B cell (primary cell): ENCODE data around the gene GTPBP3. TPM values are rescaled to one million over a fixed set of nuclear protein-coding genes. Genes with fewer than 3 reads are reported as not detected.

Source experiments
- ATAC-seq: fragments of 200-7000 bp; cut with Tn5 transposase; one replicate; pipeline ENCODE4 v1.10.0; 2021; ENCODE audit warnings: low read depth, mild to moderate bottlenecking, moderate number of reproducible peaks, moderate library complexity
- CTCF ChIA-PET: fragments of 350-600 bp; sonication (Branson Sonifier 250); formaldehyde crosslinking; loops from one replicate; lab custom pipeline; 2021; ENCODE audit warnings: antibody characterized with exemption, inconsistent platforms; lab: Charles Lee
- POLR2A ChIA-PET: fragments of 350-600 bp; sonication (Branson Sonifier 250); formaldehyde crosslinking; loops from one replicate; lab custom pipeline; 2021; ENCODE audit warnings: antibody characterized with exemption; lab: Charles Lee
- DNase-seq: peaks from one replicate; pipeline ENCODE4 v3.0.0; 2013
- H2AFZ ChIP-seq: 2 replicates; pipeline ENCODE4 v1.6.1; 2012; ENCODE audit warnings: mild to moderate bottlenecking, low read depth, low read length; ENCODE audit not compliant: insufficient read depth, poor library complexity, severe bottlenecking
- H3K27ac ChIP-seq, 2 donors: 1 replicate in 1 of 2; 2 replicates in 1 of 2; pipeline ENCODE4 v1.5.1; 2012 to 2013; ENCODE audit warnings: low read length in 2 of 2, mild to moderate bottlenecking in 2 of 2, moderate library complexity in 1 of 2
- H3K27me3 ChIP-seq, 4 experiments: fragments of 200-600 bp in 1 of 4; sonication (generic) in 1 of 4; replicated peaks in 1 of 4; 1 replicate in 2 of 4; 2 replicates in 2 of 4; pipeline versions ENCODE4 v1.6.1 to v1.7.0; 2013 to 2016; ENCODE audit warnings: low read length in 3 of 4, mild to moderate bottlenecking in 2 of 4, mixed read lengths in 1 of 4, moderate library complexity in 1 of 4; ENCODE audit not compliant: insufficient read depth in 4 of 4, control insufficient read depth in 3 of 4; ENCODE audit errors: control extremely low read depth in 1 of 4
- H3K36me3 ChIP-seq, 2 experiments: replicated peaks in 1 of 2; 1 replicate in 1 of 2; 2 replicates in 1 of 2; pipeline versions ENCODE4 v1.6.1 to v1.7.1; 2013; ENCODE audit warnings: low read length in 1 of 2; ENCODE audit not compliant: insufficient read depth in 2 of 2, control insufficient read depth in 1 of 2; ENCODE audit errors: control extremely low read depth in 1 of 2, extremely low read depth in 1 of 2
- H3K4me1 ChIP-seq, 2 donors: fragments of 200-600 bp in 1 of 2; sonication (generic) in 1 of 2; 1 replicate in 1 of 2; 2 replicates in 1 of 2; pipeline versions ENCODE4 v1.5.1 to v1.6.1; 2013 to 2017; ENCODE audit warnings: low read length in 2 of 2; ENCODE audit not compliant: control insufficient read depth in 2 of 2, insufficient read depth in 2 of 2
- H3K4me2 ChIP-seq: replicated peaks from 2 replicates; pipeline ENCODE3; 2012; ENCODE audit warnings: mild to moderate bottlenecking, low read depth, low read length; ENCODE audit not compliant: poor library complexity, severe bottlenecking
- H3K4me3 ChIP-seq, 5 experiments: fragments of 200-600 bp in 1 of 5; sonication (generic) in 1 of 5; 1 replicate in 3 of 5; 2 replicates in 2 of 5; pipeline versions ENCODE4 v1.5.1 to v1.7.0; 2011 to 2016; ENCODE audit warnings: low read length in 4 of 5, mild to moderate bottlenecking in 4 of 5, low read depth in 2 of 5, control low read depth in 1 of 5, moderate library complexity in 1 of 5; ENCODE audit not compliant: insufficient read depth in 1 of 5; ENCODE audit errors: control extremely low read depth in 1 of 5, extremely low read depth in 1 of 5
- H3K79me2 ChIP-seq: fragments of 200-600 bp; sonication (generic); one replicate; pipeline ENCODE4 v1.6.0; 2016; ENCODE audit warnings: low read length; ENCODE audit not compliant: control insufficient read depth, insufficient read depth
- H3K9ac ChIP-seq: fragments of 200-600 bp; sonication (generic); 2 replicates; pipeline ENCODE4 v1.6.1; 2017; ENCODE audit warnings: mild to moderate bottlenecking, low read length, moderate library complexity
- H3K9me3 ChIP-seq, 3 donors: one replicate each; pipeline versions ENCODE4 v1.6.1 to v1.7.1; 2013; ENCODE audit warnings: low read length in 2 of 3; ENCODE audit not compliant: control insufficient read depth in 2 of 3, insufficient read depth in 1 of 3; ENCODE audit errors: control extremely low read depth in 1 of 3
- H4K20me1 ChIP-seq: 2 replicates; pipeline ENCODE4 v1.6.0; 2012; ENCODE audit warnings: mild to moderate bottlenecking, low read length; ENCODE audit not compliant: insufficient read depth, control insufficient read depth, poor library complexity, severe bottlenecking
- H3K27ac Mint-ChIP-seq: one replicate; pipeline ENCODE4 v1.8.0; 2021; ENCODE audit warnings: mixed read lengths
- H3K27me3 Mint-ChIP-seq: one replicate; pipeline ENCODE4 v1.8.0; 2021; ENCODE audit warnings: mixed read lengths
- H3K4me1 Mint-ChIP-seq: one replicate; pipeline ENCODE4 v1.8.0; 2021; ENCODE audit warnings: mixed read lengths
- H3K4me3 Mint-ChIP-seq: one replicate; pipeline ENCODE4 v1.8.0; 2021; ENCODE audit warnings: mixed read lengths
- H3K9me3 Mint-ChIP-seq: one replicate; pipeline ENCODE4 v1.8.0; 2022; ENCODE audit warnings: mixed read lengths; ENCODE audit not compliant: insufficient read depth
- CTCF ChIP-seq: fragments of 200-600 bp; IDR thresholded peaks from one replicate; pipeline ENCODE4 v1.8.0; 2022; ENCODE audit warnings: antibody characterized with exemption, mild to moderate bottlenecking
- EZH2 ChIP-seq: IDR thresholded peaks from 2 replicates; pipeline ENCODE4 v1.6.1; 2012; ENCODE audit warnings: borderline replicate concordance, low read depth, mild to moderate bottlenecking, moderate library complexity, low read length; ENCODE audit not compliant: insufficient read depth, poor library complexity, severe bottlenecking
- WGBS: methylation state at CpG from one replicate; pipeline ENCODE4 v1.1.5; 2013; ENCODE audit warnings: missing lambda C conversion rate; ENCODE audit not compliant: insufficient coverage; 5-methylcytosine and 5-hydroxymethylcytosine counted together
- intact Hi-C: fragments of 100-400 bp; cut with micrococcal nuclease; formaldehyde crosslinking; loops from one replicate; pipeline ENCODE4 v1.10.0; 2022
- polyA plus RNA-seq: library from polyadenylated mRNA; depleted of rRNA; stranded (reverse); fragments of >200 nt; gene quantifications from 2 replicates; pipeline ENCODE4 v1.2.3, GENCODE V29; 2012
- total RNA-seq, 2 donors: library from RNA; stranded (reverse); fragments of 120-200 nt in 1 of 2; gene quantifications; 1 replicate in 1 of 2; 2 replicates in 1 of 2; pipeline versions ENCODE4 v1.2.3 to v1.2.4, GENCODE V29; 2013 to 2022

GTPBP3 gene
- total and polyA plus RNA-seq, 2 donors (not counting 1 experiment from before 2014, with no cell fraction given): 41.6 to 44.9 TPM

- Histone ChIP-seq H3K9me3 (no peaks in the 10 kb centered on the region), H3K27ac (no peak overlapping the region), H4K20me1 (no peaks in the 10 kb centered on the region), H3K36me3 (no peaks in the 10 kb centered on the region), H3K4me3 (no peak overlapping the region), H3K79me2 (no peaks in the 10 kb centered on the region), H2AFZ (no peak overlapping the region), H3K27me3 (peaks cover 0 to 32% (median 12%) of the 10 kb centered on the region in 4 experiments), H3K4me2 (peak overlapping the region; percentile 42), H3K9ac (no peak overlapping the region), H3K4me1 (peaks cover 5 to 6% of the 10 kb centered on the region in 2 donors)
- H3K9me3 Mint-ChIP-seq: no peaks in the 10 kb centered on the region
- H3K27me3 Mint-ChIP-seq: peaks cover 26% of the 10 kb centered on the region
- DNase-seq: peak; percentile 84
- no peak overlapping the region for H3K4me3 Mint-ChIP-seq
- intact Hi-C loops: loop anchor here (1.0 kb wide), 3 partner anchors 40 to 120 kb away; no protein-coding TSS in a partner anchor
- TF ChIP-seq EZH2: no peak
- peak; percentile 93 for TF ChIP-seq CTCF
- ATAC-seq: peak; percentile 98
- no peak overlapping the region for H3K27ac Mint-ChIP-seq
- peaks cover 6% of the 10 kb centered on the region for H3K4me1 Mint-ChIP-seq
- WGBS: 19% methylated on average over 22 of the region's 24 CpGs
- POLR2A ChIA-PET: no interaction called here
- CTCF ChIA-PET: interaction anchor here (0.7 to 8.2 kb wide), 12 partner anchors 10 to 122 kb away, joined by 3 to 109 read pairs (median 4); partner anchors contain the start of gene ANO8
These were observed 8.8 kb downstream of the GTPBP3 start for GRCh38 chr19:17346109-17346671.

- TF ChIP-seq EZH2 (no peak), CTCF (no peak)
- intact Hi-C loops: no loop called here
- no peaks in the 10 kb centered on the region for H3K9me3 ChIP-seq
- H3K4me1 ChIP-seq: peaks cover 5 to 6% of the 10 kb centered on the region in 2 donors
- ChIA-PET CTCF (interaction anchor here (0.7 to 8.2 kb wide), 9 partner anchors 11 to 119 kb away, joined by 3 to 109 read pairs (median 4); partner anchors contain the start of gene DDA1), POLR2A (interaction anchor here (0.5 kb wide), 1 partner anchor 36 kb away, joined by 4 read pairs; no protein-coding TSS in a partner anchor)
- no peak overlapping the region for H3K9ac ChIP-seq
- DNase-seq (no peak), ATAC-seq (no peak)
- no peak overlapping the region for H3K4me3 Mint-ChIP-seq
- no peak overlapping the region for H2AFZ ChIP-seq
- H3K79me2 ChIP-seq: no peaks in the 10 kb centered on the region
- 60% methylated on average over 1 of the region's 6 CpGs for WGBS
- peaks cover 34% of the 10 kb centered on the region for H3K27me3 Mint-ChIP-seq
- no peak overlapping the region for H3K27ac ChIP-seq
- peaks cover 0 to 42% (median 15%) of the 10 kb centered on the region in 4 experiments for H3K27me3 ChIP-seq
- H4K20me1 ChIP-seq: no peaks in the 10 kb centered on the region
- H3K9me3 Mint-ChIP-seq: no peaks in the 10 kb centered on the region
- H3K4me2 ChIP-seq: no peak overlapping the region
- no peaks in the 10 kb centered on the region for H3K36me3 ChIP-seq
- H3K4me3 ChIP-seq: no peak overlapping the region
- peaks cover 6% of the 10 kb centered on the region for H3K4me1 Mint-ChIP-seq
- no peak overlapping the region for H3K27ac Mint-ChIP-seq
These were observed 10.0 kb downstream of the GTPBP3 start for GRCh38 chr19:17347361-17347760.
